Measurements from ENCODE around the gene WBP4.

DNA sequence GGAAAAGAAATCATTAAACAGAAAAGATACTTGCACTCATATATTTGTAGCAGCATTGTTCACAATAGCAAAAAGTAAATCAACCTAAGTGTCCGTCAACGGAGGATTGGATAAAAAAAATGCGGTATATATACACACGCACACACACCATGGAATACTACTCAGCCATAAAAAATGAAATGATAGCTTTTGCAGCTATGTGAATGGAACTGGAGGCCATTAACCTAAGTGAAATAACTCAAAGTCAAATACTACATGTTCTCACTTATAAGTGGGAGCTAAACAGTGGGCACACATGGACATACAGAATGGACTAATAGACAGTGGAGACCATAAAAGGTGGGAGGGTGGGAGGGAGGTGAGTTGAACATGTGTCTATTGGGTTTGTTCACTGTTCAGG is 18.4 kb downstream of the WBP4 start:
- TF ChIP-seq CEBPB (IDR thresholded peaks at IDR 0.05; ENCODE audit: low read depth, low read length) (no peak), POLR2A (IDR thresholded peaks at IDR 0.05; ENCODE audit: low read depth, low read length) (no peak), MAZ (IDR thresholded peaks at IDR 0.05; ENCODE audit: borderline replicate concordance, low read depth, low read length) (no peak), MAFK (IDR thresholded peaks at IDR 0.05; ENCODE audit: low read depth, low read length) (no peak), BHLHE40 (IDR thresholded peaks at IDR 0.05; ENCODE audit: low read depth, low read length) (no peak), FOS (IDR thresholded peaks at IDR 0.05; ENCODE audit: low read depth, low read length) (no peak), RAD21 (IDR thresholded peaks at IDR 0.05; ENCODE audit: low read length) (no peak), NFE2L2 (IDR thresholded peaks at IDR 0.05; ENCODE audit: low read depth, low read length) (no peak)
- TF ChIP-seq, protein P1, sequence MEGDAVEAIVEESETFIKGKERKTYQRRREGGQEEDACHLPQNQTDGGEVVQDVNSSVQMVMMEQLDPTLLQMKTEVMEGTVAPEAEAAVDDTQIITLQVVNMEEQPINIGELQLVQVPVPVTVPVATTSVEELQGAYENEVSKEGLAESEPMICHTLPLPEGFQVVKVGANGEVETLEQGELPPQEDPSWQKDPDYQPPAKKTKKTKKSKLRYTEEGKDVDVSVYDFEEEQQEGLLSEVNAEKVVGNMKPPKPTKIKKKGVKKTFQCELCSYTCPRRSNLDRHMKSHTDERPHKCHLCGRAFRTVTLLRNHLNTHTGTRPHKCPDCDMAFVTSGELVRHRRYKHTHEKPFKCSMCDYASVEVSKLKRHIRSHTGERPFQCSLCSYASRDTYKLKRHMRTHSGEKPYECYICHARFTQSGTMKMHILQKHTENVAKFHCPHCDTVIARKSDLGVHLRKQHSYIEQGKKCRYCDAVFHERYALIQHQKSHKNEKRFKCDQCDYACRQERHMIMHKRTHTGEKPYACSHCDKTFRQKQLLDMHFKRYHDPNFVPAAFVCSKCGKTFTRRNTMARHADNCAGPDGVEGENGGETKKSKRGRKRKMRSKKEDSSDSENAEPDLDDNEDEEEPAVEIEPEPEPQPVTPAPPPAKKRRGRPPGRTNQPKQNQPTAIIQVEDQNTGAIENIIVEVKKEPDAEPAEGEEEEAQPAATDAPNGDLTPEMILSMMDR (conservative IDR thresholded peaks at IDR 0.05; ENCODE audit: low read depth, low read length), result no peak
- TF ChIP-seq, protein P2, sequence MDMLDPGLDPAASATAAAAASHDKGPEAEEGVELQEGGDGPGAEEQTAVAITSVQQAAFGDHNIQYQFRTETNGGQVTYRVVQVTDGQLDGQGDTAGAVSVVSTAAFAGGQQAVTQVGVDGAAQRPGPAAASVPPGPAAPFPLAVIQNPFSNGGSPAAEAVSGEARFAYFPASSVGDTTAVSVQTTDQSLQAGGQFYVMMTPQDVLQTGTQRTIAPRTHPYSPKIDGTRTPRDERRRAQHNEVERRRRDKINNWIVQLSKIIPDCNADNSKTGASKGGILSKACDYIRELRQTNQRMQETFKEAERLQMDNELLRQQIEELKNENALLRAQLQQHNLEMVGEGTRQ (IDR thresholded peaks at IDR 0.05; ENCODE audit: low read depth, low read length), result no peak

Measured in IMR-90 (cell line).